Activated CD4-positive, alpha-beta T cell treated with anti-CD3 and anti-CD28 coated beads, Interleukin-2, amount 50 U/mL, for 16 hours (primary cell): ENCODE data around the gene DLG2.
"Not testable (repeated sequence)": the region's sequence is repeated elsewhere in the genome, so short reads cannot be mapped to it uniquely, and the experiment has no call there.

Experiments
- DNase-seq: peaks from one replicate; pipeline ENCODE4 v3.0.0-alpha.2; 2020

DLG2 gene

DNA sequence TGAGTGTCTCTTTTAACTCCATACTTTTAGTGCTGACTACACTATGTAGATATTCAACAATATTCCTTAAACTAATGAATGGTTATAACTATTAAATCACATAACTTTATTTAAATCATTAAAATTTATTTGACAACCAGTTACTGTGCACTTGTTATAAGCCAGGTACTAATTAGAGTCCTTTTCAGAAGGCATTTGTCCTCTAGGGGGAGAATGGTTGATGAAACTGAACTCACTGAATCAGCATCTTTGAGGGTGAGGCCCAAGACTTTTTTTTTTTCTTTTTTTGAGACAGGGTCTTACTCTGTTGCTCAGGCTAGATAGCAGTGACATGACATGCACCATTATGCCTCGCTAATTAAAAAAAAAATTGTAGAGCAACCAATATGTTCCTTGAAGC, 1825.3 kb downstream of the DLG2 start:
- no peak for DNase-seq

DNA sequence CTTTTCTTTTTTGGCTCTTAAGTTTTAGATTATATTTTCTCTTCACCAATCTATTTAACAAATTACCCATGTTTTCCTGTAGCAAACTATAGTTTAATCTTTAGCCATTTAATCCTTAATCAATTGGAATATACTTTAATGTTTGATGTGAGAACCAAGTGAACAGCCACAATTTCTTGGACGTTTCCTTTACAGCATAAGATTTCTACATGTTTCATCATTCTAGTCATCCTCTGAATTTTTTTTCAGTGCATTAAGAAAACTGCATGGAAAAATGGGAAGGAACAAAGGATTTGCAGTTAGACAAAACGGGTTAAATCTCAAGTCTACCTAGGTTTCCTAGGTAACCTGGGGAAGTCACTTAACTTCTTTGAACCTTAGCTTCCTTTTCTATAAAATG, 1833.8 kb downstream of the DLG2 start:
- DNase-seq, result no peak

DNA sequence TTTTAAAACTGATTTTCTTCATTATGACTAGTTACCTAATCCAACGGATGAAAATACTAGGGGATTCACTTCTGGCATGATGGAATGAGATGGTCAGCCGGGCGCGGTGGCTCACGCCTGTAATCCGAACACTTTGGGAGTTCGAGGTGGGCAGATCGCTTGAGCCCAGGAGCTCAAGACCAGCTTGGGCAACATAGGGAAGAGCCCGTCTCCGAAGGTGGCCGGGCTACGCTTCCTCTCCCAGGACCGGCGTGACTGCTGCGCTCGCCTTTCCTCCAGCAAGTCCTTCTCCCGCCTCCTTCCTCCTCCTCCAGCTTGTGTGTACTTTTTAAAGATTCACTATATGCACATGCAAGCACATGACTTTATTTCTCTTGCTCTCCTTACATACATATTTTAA, 1835.6 kb downstream of the DLG2 start:
- no peak for DNase-seq

DNA sequence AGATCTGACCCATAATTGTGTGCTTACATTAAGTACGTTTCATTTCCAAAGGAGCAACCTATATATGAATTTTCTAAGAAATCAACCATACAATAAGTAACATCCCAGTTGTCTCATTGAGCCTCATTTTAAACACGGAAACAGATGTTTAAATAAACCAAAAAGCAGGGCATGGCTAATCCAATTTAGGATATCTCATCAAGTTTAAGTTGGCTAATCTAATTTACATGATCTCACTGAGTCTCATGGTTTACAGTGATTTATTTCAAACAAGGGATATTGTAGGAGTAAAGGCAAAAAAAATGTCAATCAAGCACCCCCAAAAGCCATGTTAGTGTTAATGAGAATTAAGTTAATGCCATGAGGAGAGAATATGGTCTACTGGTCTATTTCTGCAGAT, 1841.2 kb downstream of the DLG2 start:
- DNase-seq, result no peak

DNA sequence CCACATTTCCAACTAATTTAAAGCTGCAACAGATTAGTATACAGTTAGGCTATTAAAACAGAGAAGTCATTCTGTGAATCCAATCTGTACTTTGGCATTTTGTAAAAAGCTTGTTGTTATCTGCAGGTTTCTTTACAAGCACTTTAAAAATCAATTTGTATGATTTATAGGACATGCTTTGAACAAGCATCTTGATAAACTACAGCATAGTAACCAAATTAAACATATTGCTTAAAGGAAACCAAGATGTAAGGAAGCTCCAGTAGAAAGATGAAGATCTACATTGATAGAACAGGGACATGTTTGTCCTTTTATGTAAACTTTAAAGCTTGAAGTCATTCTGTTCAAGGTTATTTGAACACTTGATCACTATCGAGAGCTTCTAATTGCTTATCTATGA, 1842.7 kb downstream of the DLG2 start:
- no peak for DNase-seq

DNA sequence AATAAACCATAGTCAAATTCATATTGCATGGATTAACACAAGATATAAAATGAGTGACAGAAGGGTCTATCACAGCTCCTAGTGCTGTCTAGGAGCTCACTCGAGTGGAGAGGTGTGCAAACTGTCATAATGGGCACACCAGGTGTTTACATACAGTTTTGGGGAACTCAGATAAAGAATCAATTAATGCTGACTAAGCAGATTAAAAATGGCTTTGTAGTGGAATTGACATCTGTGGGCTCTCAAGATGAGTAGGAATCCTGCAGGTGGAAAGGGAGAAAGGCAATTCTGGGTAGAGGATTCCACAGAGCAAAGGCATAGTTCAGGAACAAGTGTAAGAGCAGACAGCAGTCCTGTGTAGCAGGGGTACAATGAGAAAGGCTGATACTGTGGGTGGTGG, 1844.8 kb downstream of the DLG2 start:
- no peak for DNase-seq

DNA sequence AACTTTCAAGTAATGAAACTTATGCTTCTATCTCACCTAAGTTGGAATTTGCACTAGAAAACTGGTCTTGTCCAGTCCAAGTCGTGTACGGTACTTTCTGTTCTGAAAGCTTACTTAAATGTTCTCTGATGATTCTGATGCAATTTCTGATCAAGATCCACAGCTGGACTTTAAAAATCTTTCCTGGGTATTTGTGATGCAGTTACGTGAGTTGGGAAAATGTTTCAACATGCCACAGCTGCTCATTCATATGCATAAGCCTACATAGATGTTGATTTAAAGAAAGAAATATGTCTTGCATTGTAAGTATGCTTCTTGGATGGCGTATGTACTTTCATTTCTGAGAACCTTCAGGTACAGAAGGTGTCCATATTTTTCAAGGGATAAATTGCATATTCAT, 1847.3 kb downstream of the DLG2 start:
- DNase-seq, result no peak

DNA sequence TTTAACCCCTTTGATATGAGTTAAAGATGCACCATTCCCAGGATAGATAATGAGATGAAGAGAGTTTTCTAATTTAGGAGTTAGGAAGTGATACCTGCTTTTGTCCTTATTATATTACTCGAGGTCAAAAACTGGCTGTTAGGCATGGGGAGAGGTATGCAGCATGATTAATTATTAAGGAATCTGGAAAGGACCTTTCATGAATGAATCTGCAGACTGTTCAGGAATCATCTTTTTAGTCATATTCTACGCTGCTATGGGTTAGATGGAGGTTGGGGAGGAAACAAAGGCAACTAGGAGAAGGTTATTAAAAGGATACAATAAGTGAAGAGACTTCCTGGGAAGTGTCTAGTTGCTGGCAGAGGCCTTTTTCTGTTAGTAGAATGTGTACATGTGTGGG, 1848.5 kb downstream of the DLG2 start:
- DNase-seq, result no peak

DNA sequence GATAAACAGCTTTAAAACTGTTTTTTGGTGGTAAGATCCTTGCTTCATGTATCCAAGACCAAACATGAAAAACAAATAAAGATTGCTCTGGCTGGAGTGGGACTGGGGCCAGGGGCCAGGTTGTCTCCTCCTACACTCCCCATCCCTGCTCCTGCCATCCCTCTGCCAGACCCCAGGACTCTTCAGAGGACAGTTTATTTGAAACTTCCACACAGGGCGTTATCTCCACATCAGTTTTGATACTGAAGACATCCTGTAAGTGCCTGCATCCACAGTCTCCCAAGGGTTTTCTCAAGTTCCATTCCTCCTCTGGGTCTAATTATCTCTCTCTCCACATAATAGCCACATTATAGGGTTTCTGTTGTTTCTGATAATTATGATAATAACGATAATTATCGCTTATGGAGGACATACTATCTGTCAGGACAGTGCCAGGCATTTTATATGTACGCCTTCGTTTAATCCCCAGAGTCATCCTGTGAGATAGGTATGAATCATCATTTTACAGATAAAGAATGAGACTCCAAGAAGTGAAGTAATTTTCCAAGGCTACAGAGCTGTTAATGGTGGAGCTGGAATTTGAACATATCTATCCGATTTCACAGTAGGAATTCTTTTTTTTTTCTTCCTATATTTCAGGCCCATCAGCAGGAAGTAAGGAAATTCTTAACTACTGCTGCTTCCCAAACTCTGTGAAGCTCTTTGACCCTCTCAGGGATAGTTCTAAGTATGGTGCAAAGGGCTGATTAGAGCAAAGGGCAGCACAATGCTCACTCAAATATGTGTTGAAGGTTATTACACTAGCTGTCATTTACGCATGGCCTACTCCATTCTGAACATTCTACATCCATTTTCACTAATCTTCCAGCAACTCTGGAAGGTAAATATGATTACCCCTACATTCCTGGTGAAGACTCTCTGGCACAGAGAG, 1852.9 kb downstream of the DLG2 start:
- no peak for DNase-seq

DNA sequence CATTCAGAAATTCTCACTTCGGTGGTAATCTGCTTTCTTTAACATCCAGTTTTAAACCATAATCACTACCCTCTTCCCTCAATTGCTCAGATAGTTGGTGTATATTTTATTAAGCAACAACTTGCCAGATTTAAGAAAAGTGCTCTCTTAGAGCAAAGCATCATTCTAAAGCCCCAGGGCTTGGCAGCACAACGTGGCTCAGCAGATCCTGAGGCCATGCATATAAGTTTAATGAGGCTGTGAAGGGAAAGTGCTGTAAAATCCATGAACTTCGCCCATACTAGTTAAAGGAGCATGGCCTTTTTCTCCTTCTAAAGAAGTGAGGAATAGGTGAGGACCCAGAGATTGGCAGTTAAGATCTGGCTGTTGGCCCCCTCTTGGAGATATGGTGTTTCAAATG, 1858.7 kb downstream of the DLG2 start:
- DNase-seq, result no peak

DNA sequence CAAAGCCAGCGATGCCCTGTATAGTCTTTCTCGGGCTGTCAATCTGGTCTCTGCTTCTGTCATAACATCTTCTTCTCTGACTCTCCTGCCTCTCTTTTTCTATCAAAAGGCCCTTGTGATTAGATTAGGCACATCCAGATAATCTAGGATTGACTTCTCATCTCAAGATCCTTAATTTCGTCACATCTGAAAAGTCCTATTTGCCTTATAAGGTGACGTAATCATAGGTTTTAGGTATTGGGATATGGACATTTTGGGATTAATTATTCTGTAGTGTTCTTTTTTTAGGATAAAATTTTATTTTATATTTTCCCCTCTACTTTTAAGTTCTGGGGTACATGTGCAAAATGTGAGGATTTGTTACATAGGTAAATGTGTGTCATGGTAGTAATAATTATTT, 1860.2 kb downstream of the DLG2 start:
- DNase-seq, result no peak

DNA sequence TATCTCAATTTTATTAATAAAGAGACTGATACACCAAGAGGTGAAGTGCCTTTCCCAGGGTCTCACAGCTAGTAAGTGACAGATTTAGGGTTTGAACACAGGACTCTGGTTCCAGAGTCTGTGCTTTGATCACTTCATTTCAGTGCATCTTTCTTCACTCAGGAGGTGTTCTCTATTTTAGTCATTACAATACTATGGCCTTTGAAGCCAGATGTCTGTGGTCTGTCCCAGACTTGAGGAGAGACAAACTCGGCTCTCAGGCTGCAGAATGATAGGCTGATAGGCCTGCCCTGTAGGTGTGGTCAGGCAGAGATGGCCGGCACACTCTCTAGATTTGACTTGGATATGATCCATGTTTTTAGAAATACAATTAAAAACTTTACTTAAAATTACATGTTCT, 1862.5 kb downstream of the DLG2 start:
- DNase-seq, result peak; percentile 4

DNA sequence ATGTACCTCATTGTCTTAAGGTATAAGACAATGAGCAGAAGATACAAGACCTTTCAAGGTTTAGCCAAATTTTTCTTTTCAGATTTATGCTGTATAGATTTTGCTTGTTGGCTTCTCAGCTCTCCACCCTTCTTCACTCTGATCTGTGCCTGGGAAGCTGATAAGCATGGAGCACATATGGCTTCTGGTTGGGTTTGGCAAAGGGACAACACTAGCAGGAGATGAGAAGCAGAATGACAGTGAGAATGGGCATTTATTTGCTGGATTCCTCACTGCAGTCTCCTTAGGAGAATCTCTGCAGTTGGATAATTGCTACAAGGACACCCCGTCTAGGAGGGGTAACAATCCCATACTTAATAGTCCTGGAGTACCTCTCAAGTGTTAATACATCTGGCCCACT, 1866.2 kb downstream of the DLG2 start:
- DNase-seq, result no peak

DNA sequence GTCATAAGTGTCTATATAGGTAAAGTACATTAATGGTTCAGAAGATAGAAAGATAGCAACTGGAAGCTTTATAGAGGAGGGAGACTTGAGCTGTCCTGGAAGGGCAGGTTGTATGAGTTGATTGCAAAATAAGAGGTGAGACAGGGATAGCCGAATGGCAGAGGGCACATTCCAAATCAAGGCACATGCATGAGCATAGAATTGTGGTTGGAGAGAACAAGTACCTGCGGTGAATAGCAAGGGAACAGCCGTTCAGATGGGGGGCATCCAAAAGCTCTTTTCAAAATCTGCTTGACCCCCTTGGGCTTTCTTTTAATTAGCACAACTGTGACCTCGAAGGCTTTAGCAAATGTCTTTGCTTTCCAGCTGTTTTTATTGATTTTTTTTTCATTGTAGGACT, 1868.0 kb downstream of the DLG2 start:
- DNase-seq, result no peak

DNA sequence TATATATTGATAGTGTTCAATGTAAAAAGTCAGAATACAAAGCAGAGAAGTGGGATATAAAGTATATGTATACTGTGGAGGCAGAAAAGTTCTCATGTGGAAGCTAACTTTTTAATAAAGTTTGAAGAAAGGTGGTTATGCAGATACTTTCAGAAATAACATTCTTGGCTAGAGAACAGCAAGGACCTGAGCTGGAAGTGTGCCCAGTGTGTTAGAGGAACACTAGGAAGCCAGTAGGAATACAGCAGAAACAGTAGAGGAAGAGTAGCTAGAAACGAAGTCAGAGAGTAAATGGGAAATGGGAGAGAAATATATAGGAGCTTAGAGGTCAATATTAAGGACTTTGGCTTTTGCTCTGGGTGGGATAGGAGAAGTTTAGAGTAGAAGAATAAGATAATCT, 1876.1 kb downstream of the DLG2 start:
- DNase-seq, result no peak

DNA sequence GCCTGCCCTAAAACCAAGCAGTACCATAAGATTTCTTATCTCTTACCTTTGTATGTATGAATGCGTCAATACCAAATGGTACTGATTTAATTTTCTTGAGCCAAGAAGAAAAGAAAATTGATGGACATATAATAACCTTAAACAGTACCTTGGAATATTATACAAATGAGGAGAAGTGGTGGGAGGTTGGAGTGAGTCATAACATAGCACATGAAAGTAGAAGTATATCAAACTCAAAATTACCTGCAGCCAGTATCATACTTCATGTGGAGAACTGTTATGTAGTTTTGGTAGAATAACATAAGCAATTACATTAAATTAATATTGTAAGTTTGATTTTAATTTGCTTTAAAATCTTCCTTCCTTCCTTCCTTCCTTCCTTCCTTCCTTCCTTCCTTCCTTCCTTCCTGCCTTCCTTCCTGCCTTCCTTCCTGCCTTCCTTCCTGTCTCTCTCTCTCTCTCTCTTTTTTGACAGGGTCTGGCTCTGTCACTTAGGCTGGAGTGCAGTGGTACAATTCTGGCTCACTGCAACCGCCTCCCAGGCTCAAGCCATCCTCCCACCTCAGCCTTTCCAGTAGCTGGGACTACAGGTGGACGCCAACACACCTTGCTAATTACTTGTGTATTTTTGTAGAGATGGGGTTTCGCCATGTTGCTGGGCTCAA, 1880.1 kb downstream of the DLG2 start:
- no peak for DNase-seq

DNA sequence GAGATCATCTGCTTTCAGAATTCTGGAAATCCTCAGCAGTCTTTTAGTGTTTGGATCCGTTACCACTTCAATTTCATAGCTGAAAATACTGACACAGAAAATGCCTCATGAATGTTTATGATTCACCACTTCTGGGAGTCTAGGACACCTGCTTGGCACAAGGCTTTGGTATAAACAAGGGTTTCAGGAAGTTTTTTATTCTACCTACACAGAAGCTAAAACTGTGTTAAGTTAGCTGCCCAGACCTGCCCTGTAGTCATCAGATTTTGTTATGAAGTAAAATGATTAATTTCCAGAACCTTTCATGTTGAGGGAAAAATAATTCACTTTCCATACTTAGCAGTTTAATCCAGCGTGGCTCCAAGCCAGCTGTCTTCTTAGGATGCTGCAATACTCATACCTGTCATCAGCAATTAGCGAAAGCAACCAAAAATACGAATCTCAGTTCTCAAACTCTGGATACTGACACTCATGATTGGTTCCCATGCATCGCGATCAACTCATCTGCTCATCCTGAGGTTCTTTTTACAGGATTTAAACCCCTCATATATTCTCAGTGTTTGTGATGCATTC, 1882.4 kb downstream of the DLG2 start:
- DNase-seq, result no peak

DNA sequence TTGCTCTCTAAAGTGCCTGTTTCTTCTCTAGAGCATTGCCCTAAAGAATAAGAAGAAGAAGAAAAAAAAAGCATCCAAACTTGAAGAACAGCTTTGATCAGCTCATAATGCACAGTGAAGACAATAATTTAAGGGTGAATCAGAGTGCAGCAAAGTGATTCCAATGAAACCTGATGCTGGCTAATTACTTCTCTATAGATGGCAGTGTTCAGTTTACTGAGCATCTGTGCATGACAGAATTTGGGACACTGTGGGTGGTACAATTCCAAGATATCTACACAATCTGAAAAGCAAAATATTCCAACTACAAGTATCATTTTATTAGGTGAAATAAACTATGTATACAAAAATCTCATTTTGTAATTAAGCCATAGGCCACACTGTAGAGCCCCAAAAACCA, 1890.5 kb downstream of the DLG2 start:
- DNase-seq, result no peak

DNA sequence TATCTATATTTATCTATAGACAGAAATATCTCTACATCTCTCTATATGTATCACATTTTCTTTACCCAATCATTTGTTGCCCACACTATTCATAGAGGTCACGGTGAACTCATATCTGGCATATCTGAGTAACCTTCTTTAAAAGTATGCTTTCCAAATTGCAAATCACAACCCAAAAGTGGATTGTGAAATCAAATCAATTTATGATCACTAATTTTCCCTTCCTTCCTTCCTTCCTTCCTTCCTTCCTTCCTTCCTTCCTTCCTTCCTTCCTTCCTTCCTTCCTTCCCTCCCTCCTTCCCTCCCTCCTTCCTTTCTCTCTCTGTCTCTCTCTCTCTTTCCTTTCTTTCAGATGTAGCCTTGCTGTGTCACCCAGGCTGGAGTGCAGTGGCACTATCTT, 1893.0 kb downstream of the DLG2 start:
- DNase-seq, result no peak

DNA sequence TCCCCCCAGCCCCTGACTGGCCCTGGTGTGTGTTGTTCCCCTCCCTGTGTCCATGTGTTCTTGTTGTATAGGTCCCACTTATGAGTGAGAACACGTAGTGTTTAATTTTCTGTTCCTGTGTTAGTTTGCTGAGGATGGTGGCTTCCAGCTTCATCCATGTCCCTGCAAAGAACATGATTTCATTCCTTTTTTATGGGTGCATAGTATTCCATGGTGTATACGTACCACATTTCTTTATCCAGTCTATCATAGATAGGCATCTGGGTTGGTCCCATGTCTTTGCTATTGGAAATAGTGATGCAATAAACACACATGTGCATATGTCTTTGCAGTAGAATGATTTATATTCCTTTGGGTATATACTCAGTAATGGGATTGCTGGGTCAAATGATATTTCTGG, 1895.9 kb downstream of the DLG2 start:
- DNase-seq, result not testable (repeated sequence)

DNA sequence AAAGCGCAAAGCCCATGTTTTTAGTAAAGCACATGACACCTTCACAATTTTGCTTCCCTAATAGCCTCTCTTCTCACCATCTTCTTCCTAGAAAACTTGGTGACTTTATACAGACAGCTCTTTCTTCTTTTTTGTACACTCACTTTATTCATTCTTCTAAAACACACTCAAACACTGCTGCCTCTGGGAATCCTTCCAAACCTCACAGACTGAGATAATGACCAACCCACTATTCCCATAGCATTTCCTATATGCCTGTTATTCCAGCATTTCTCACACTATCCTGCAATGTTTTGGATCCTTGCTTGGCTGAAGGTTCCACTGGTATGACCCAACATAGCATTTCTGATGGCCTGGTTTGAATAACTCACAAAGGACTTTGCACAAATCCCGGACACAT, 1898.9 kb downstream of the DLG2 start:
- DNase-seq, result no peak

DNA sequence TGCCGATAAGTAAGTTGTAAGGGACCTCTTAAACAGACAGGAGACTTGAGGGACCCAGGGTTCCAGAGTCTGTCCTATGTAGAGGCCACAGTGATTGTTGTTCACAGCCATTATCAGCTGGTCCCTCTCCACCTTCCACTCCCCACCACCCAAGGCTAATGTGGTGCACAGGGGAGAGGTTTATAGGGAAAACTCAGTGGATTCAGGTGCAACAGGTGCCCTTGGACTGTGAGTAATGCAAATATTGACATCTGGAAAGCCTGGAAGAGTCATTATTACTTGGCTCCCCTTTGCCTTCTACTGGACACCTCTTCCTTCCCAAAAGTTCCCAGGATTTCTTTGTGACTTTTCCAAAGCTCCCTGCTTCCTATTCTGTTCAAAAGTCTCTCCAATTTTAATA, 1899.9 kb downstream of the DLG2 start:
- no peak for DNase-seq

DNA sequence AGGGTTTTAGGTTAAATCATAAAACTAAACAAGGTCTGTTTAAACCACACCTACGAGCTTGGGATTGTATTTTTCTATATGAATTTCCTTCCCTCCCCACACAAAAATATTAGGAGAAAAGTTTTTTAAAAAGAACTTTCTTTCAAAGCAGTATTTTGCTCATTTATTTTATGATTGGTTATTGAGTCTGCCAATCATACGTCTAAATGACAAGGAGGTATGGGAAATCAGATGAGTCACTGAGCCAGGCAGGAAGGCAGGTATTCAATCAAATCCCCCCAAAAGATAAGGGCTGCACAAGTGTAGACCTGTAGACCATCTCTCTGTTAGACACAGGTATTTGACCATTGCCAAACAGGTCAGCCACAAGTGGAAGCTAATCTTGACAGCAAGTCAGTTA, 1900.8 kb downstream of the DLG2 start:
- no peak for DNase-seq

DNA sequence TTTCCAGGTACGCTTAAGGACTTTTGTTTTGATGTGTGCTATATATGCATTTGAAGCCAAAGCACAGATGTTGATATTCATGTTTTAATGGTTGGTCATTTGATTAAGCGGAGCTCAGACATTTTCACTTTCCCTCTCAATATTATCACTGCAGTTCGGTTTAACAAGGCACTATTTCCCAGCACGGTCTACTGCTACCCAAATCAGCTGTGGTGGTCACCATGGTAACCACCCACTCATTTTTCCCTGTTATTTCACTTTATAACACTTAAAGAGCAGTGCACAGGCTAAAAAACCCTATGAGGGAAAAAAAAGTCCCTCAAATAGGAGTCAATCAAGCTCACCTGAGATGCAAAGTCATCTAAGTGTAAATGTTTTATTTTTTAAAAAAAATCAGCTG, 1901.4 kb downstream of the DLG2 start:
- no peak for DNase-seq

DNA sequence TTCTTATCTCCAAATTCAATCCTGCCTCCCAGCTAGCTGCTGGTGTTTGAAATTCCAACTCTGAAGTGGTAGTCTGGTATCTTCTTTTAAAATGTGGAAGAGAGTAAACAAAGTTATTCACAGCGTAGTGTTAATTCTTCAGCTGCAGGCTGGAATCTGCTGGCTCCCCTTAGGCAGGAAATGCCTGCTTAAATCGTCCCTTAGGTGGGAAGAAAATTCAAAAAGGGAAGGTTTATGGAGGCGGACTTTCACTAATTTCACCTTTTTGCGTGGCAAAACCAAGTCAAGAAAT, 1901.9 kb downstream of the DLG2 start:
- no peak for DNase-seq
